GM18858 (cell line): ENCODE measurements around the gene OR6N1.

Source experiments
- ATAC-seq: cut with Tn5 transposase; IDR thresholded peaks from one replicate; pipeline ENCODE4 v1.9.1; 2021; ENCODE audit not compliant: unreplicated experiment

Gene OR6N1

GRCh38 chr1:158754420-158754819, 17.6 kb downstream of the OR6N1 start, which contains the start of gene OR6K6:
Gene OR6K6 (plus strand): TSS chr1:158754720. CDS start chr1:158754888, 168 bp downstream.
- no peak for ATAC-seq

GRCh38 chr1:158752155-158752712, 19.8 kb downstream of the OR6N1 start:
- no peak for ATAC-seq

GRCh38 chr1:158735848-158736247, 36.1 kb downstream of the OR6N1 start:
- no peak for ATAC-seq

GRCh38 chr1:158732524-158732923, 39.5 kb downstream of the OR6N1 start:
- ATAC-seq: no peak

GRCh38 chr1:158731707-158732106, 40.3 kb downstream of the OR6N1 start:
- ATAC-seq: no peak

GRCh38 chr1:158730453-158730852, 41.5 kb downstream of the OR6N1 start:
- ATAC-seq: no peak

GRCh38 chr1:158728510-158729225, 43.3 kb downstream of the OR6N1 start:
- ATAC-seq: no peak

GRCh38 chr1:158724442-158724841, 47.6 kb downstream of the OR6N1 start:
- no peak for ATAC-seq

GRCh38 chr1:158720620-158721019, 51.4 kb downstream of the OR6N1 start, which contains the start of gene OR6K3:
Gene OR6K3 (minus strand): TSS chr1:158720720. CDS start chr1:158718115, 2,605 bp downstream.
- no peak for ATAC-seq

- ATAC-seq: no peak
These were observed 52.3 kb downstream of the OR6N1 start for GRCh38 chr1:158719664-158720063.

GRCh38 chr1:158717344-158717743, 54.7 kb downstream of the OR6N1 start:
- no peak for ATAC-seq

GRCh38 chr1:158716335-158716734, 55.7 kb downstream of the OR6N1 start:
- no peak for ATAC-seq

GRCh38 chr1:158714754-158715153, 57.2 kb downstream of the OR6N1 start:
- ATAC-seq: no peak
